Heart left ventricle (tissue), 16 donors: ENCODE measurements around the gene UBE2B. TPM values are rescaled to one million over a fixed set of nuclear protein-coding genes. Genes with fewer than 3 reads are reported as not detected.
"Not testable (repeated sequence)": the region's sequence is repeated elsewhere in the genome, so short reads cannot be mapped to it uniquely, and the experiment has no call there.

Experiments used
- ATAC-seq, 4 donors: fragments of 200-7000 bp; cut with Tn5 transposase; one replicate each; pipeline ENCODE4 v1.9.1; 2020 to 2022; ENCODE audit warnings: moderate library complexity in 4 of 4, mild to moderate bottlenecking in 3 of 4, moderate number of reproducible peaks in 1 of 4
- DNase-seq, 5 donors: peaks; one replicate each; pipeline ENCODE4 v3.0.0-alpha.2; 2020
- H3K27ac ChIP-seq, 12 donors: fragments of 200-600 bp; sonication (generic) in 4 of 12; one replicate each; pipeline versions ENCODE4 v1.5.0 to v1.8.0; 2016 to 2022; ENCODE audit warnings: mild to moderate bottlenecking in 2 of 12
- H3K27me3 ChIP-seq, 9 donors: fragments of 200-600 bp; sonication (generic) in 2 of 9; one replicate each; pipeline versions ENCODE4 v1.5.1 to v1.8.0; 2016 to 2022; ENCODE audit warnings: mild to moderate bottlenecking in 3 of 9
- H3K36me3 ChIP-seq, 9 donors: fragments of 200-600 bp; sonication (generic) in 2 of 9; one replicate each; pipeline versions ENCODE4 v1.5.0 to v1.8.0; 2018 to 2022; ENCODE audit warnings: mild to moderate bottlenecking in 2 of 9
- H3K4me1 ChIP-seq, 12 donors: fragments of 200-600 bp; sonication (generic) in 4 of 12; one replicate each; pipeline versions ENCODE4 v1.5.0 to v1.8.0; 2016 to 2022; ENCODE audit warnings: mild to moderate bottlenecking in 3 of 12
- H3K4me3 ChIP-seq, 12 donors: fragments of 200-600 bp; sonication (generic) in 4 of 12; one replicate each; pipeline versions ENCODE4 v1.5.0 to v1.8.0; 2017 to 2022; ENCODE audit warnings: mild to moderate bottlenecking in 9 of 12, moderate library complexity in 4 of 12
- H3K9me3 ChIP-seq, 12 donors: fragments of 200-600 bp; sonication (generic) in 4 of 12; one replicate each; pipeline versions ENCODE4 v1.5.0 to v1.8.0; 2016 to 2022; ENCODE audit warnings: mild to moderate bottlenecking in 1 of 12
- POLR2A ChIP-seq, 2 donors: fragments of 450-650 bp; IDR thresholded peaks; one replicate each; pipeline ENCODE4 v1.6.1; 2017; ENCODE audit warnings: antibody characterized with exemption in 2 of 2, mild to moderate bottlenecking in 2 of 2, moderate library complexity in 2 of 2
- WGBS, 4 donors: extraction: QIAGEN DNeasy Blood & Tissue Kit in 2 of 4; methylation state at CpG; one replicate each; pipeline versions ENCODE4 v1.1.5 to v1.1.7; 2013 to 2018; 5-methylcytosine and 5-hydroxymethylcytosine counted together
- intact Hi-C, 10 donors: fragments of 100-400 bp; cut with DNase I; formaldehyde crosslinking; loops; one replicate each; pipeline versions ENCODE4 v1.11.1 to v1.14.2; 2022
- polyA plus RNA-seq, 2 donors: library from polyadenylated mRNA; stranded (reverse); fragments of 200-250 nt; gene quantifications; one replicate each; pipeline ENCODE4 v1.2.3, GENCODE V29; 2013
- total RNA-seq, 9 donors: library from RNA; depleted of rRNA in 2 of 9; stranded (reverse); fragments of >200 nt in 2 of 9; fragmentation: NEBNext Ultra II Directional in 3 of 9; extraction: Animal tissue kit (Norgen Biotek cat#: 25700) in 3 of 9; gene quantifications; one replicate each; pipeline versions ENCODE4 v1.1.0 to v1.2.4, GENCODE V29; 2016 to 2023
- TF ChIP-seq, protein P1 (sequence below), 12 donors: fragments of 200-600 bp; sonication (generic) in 4 of 12; IDR thresholded peaks; one replicate each; pipeline versions ENCODE4 v1.5.0 to v1.8.0; 2018 to 2022; ENCODE audit warnings: antibody characterized with exemption in 12 of 12, mild to moderate bottlenecking in 5 of 12
- donor health status: ischemic (EF 13 %, LVEDD 7.1; RV severe dilation, severe dysfunction).
- donor health status: healthy with polysubstance abuse.
- donor health status: DM: no; HTN: yes; CAD: no.
- donor health status: DM: no; HTN: no; CAD: no.
- donor health status: ischemic (EF 25% LVEDD 6.9; RV normal size, moderate dysfunction).
- donor health status: ischemic (EF 25% LVEDD 5.7; RV mildly dilated, moderate dysfunction).
- donor health status: healthy.
- donor health status: DM: yes; HTN: yes; CAD: no.
- donor health status: ischemic (EF 35%, LVEDD 5.7; RV mildly dilated, moderate dysfunction).
- donor health status: nonischemic (EF 11% LVEDD 7.7; RV severe dilation, severe dysfunction).
- donor health status: DM: yes; HTN: yes; CAD: no.
- donor health status: PGD.
- donor health status: ischemic (EF 29% LVEDD 5.4; RV normal size, mild dysfunction).
- donor health status: nonischemic (EF 23%, LVEDD 6.1; RV moderate dilation, normal function).

Gene UBE2B
- total and polyA plus RNA-seq, 11 donors = 62.8 to 230 (median 188) TPM

- H3K4me3 ChIP-seq = peak overlapping the region; percentile 8 to 99 (median 92)
- ATAC-seq (peak in 2 of 4 donors; percentile 0 to 3), DNase-seq (no peak)
- H3K27me3 ChIP-seq = no peaks in the 10 kb centered on the region
- intact Hi-C loops = loop anchor here in 9 of 10 donors (2.0 to 5.0 kb wide), 10 partner anchors 42 to 262 kb away; partner anchors contain the start of genes JADE2 (in 6 of the 9), CDKN2AIPNL (in 1 of the 9), PPP2CA (in 1 of the 9) and SAR1B (in 1 of the 9)
- no peaks in the 10 kb centered on the region for H3K9me3 ChIP-seq
- WGBS, 4 donors = 23 to 33% (median 29%) methylated on average over 5 of the region's 5 CpGs
- peak overlapping the region; percentile 92 to 100 (median 99) for H3K27ac ChIP-seq
- peaks cover 0 to 15% (median 10%) of the 10 kb centered on the region in 9 donors for H3K36me3 ChIP-seq
- TF ChIP-seq, protein P1, sequence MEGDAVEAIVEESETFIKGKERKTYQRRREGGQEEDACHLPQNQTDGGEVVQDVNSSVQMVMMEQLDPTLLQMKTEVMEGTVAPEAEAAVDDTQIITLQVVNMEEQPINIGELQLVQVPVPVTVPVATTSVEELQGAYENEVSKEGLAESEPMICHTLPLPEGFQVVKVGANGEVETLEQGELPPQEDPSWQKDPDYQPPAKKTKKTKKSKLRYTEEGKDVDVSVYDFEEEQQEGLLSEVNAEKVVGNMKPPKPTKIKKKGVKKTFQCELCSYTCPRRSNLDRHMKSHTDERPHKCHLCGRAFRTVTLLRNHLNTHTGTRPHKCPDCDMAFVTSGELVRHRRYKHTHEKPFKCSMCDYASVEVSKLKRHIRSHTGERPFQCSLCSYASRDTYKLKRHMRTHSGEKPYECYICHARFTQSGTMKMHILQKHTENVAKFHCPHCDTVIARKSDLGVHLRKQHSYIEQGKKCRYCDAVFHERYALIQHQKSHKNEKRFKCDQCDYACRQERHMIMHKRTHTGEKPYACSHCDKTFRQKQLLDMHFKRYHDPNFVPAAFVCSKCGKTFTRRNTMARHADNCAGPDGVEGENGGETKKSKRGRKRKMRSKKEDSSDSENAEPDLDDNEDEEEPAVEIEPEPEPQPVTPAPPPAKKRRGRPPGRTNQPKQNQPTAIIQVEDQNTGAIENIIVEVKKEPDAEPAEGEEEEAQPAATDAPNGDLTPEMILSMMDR (IDR thresholded peaks at IDR 0.05) = no peak
- no peak for TF ChIP-seq POLR2A (IDR thresholded peaks at IDR 0.05)
- H3K4me1 ChIP-seq = peaks cover 0 to 58% (median 33%) of the 10 kb centered on the region in 12 donors
These were observed 978 bp upstream of the UBE2B start for GRCh38 chr5:134370311-134370870.

DNA sequence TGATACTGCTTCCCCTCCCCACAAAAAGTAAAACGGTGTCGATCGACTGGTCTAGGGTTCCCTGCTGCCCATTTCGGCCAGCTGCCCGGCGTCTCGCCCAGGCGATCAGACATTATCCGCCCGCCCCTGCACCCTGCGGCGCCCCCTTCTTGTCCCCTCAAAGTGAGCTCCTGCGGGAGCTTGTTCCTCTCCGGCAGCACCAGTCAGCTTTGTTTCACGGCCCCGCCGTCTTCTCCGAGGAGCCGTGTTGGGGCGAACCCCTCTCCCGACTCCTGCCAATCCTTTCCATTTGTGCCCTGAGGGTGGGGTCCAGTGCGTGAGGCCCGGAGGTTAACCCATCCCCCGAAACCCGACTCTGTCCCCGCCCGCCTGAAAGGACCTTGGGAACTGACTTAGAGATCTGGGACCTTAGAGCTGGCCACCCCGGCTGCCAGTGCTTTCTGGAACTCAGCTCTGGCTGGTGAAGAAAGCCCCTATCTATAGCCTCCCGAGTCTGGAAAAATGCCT, 518 bp downstream of the UBE2B start:
- Histone ChIP-seq H3K4me3 (peak overlapping the region; percentile 70 to 99 (median 92)), H3K9me3 (no peaks in the 10 kb centered on the region), H3K27ac (peak overlapping the region; percentile 92 to 100 (median 99)), H3K36me3 (peaks cover 0 to 29% (median 22%) of the 10 kb centered on the region in 9 donors), H3K27me3 (no peaks in the 10 kb centered on the region), H3K4me1 (peaks cover 0 to 55% (median 32%) of the 10 kb centered on the region in 12 donors)
- peak in 1 of 2 donors; percentile 30 for TF ChIP-seq POLR2A (IDR thresholded peaks at IDR 0.05)
- TF ChIP-seq, protein P1 (IDR thresholded peaks at IDR 0.05) = peak in 1 of 12 donors; percentile 18
- intact Hi-C loops = loop anchor here in 9 of 10 donors (1.0 to 5.0 kb wide), 12 partner anchors 40 to 261 kb away; partner anchors contain the start of genes JADE2 (in 6 of the 9), CDKN2AIPNL (in 1 of the 9), PPP2CA (in 1 of the 9) and SAR1B (in 1 of the 9)
- DNase-seq (peak; percentile 55 to 83 (median 74)), ATAC-seq (peak; percentile 37 to 74 (median 64))
- WGBS, 4 donors = 0 to 1% (median 0%) methylated on average over 16 to 29 of the region's 29 CpGs

- H3K27me3 ChIP-seq, H3K27ac ChIP-seq, DNase-seq, ATAC-seq, H3K9me3 ChIP-seq: not testable (repeated sequence)
- peak overlapping the region in 7 of 12 donors; percentile 83 to 99 (median 91) for H3K4me3 ChIP-seq
- peaks cover 0 to 46% (median 39%) of the 10 kb centered on the region in 9 donors for H3K36me3 ChIP-seq
- 86 to 90% (median 88%) methylated on average over 5 of the region's 5 CpGs for WGBS, 4 donors
- H3K4me1 ChIP-seq = peaks cover 0 to 61% (median 38%) of the 10 kb centered on the region in 12 donors
- intact Hi-C loops = loop anchor here in 7 of 10 donors (5.0 kb wide), 4 partner anchors 39 to 204 kb away; partner anchors contain the start of genes JADE2 (in 5 of the 7), CDKN2AIPNL (in 1 of the 7) and SKP1 (in 1 of the 7)
These were observed 2.3 kb downstream of the UBE2B start for GRCh38 chr5:134373633-134374032.

- Histone ChIP-seq H3K9me3 (no peaks in the 10 kb centered on the region), H3K36me3 (peaks cover 0 to 52% (median 45%) of the 10 kb centered on the region in 9 donors), H3K4me3 (peak overlapping the region in 2 of 12 donors; percentile 5 to 14), H3K4me1 (peaks cover 0 to 62% (median 38%) of the 10 kb centered on the region in 12 donors), H3K27me3 (no peaks in the 10 kb centered on the region), H3K27ac (no peak overlapping the region)
- intact Hi-C loops = loop anchor here in 7 of 10 donors (5.0 kb wide), 4 partner anchors 38 to 203 kb away; partner anchors contain the start of genes JADE2 (in 5 of the 7), CDKN2AIPNL (in 1 of the 7) and SKP1 (in 1 of the 7)
- 59 to 71% (median 67%) methylated on average over 3 of the region's 3 CpGs for WGBS, 4 donors
- no peak for ATAC-seq
- TF ChIP-seq POLR2A (IDR thresholded peaks at IDR 0.05) = no peak
- TF ChIP-seq, protein P1 (IDR thresholded peaks at IDR 0.05) = no peak
- no peak for DNase-seq
These were observed 2.9 kb downstream of the UBE2B start for GRCh38 chr5:134374232-134374631.
